Mucosa of stomach (tissue), 1 donor: ENCODE data around the gene KDM5A.

Source experiments
- H3K27me3 ChIP-seq: one replicate; pipeline ENCODE4 v1.7.0; 2013; ENCODE audit warnings: mild to moderate bottlenecking, low read length; ENCODE audit not compliant: control insufficient read depth, insufficient read depth
- H3K36me3 ChIP-seq: one replicate; pipeline ENCODE4 v1.7.0; 2013; ENCODE audit warnings: low read length; ENCODE audit not compliant: control insufficient read depth, insufficient read depth
- H3K4me1 ChIP-seq: one replicate; pipeline ENCODE4 v1.7.0; 2013; ENCODE audit warnings: mild to moderate bottlenecking, low read length; ENCODE audit not compliant: control insufficient read depth, insufficient read depth
- H3K4me3 ChIP-seq: one replicate; pipeline ENCODE4 v1.7.0; 2013; ENCODE audit warnings: low read length
- H3K9ac ChIP-seq: one replicate; pipeline ENCODE4 v1.7.0; 2013; ENCODE audit warnings: mild to moderate bottlenecking, low read length, moderate library complexity
- H3K9me3 ChIP-seq: one replicate; pipeline ENCODE4 v1.7.0; 2013; ENCODE audit warnings: mild to moderate bottlenecking, low read length, moderate library complexity; ENCODE audit not compliant: control insufficient read depth
- donor health status: Pancreatic carcinoma.

The KDM5A gene

GRCh38 chr12:293199-293598 lies 95.9 kb downstream of the KDM5A start:
- no peak overlapping the region for H3K9ac ChIP-seq
- H3K27me3 ChIP-seq, result no peaks in the 10 kb centered on the region
- peaks cover 6% of the 10 kb centered on the region for H3K4me1 ChIP-seq
- no peaks in the 10 kb centered on the region for H3K9me3 ChIP-seq
- H3K4me3 ChIP-seq, result no peak overlapping the region
- no peaks in the 10 kb centered on the region for H3K36me3 ChIP-seq

DNA sequence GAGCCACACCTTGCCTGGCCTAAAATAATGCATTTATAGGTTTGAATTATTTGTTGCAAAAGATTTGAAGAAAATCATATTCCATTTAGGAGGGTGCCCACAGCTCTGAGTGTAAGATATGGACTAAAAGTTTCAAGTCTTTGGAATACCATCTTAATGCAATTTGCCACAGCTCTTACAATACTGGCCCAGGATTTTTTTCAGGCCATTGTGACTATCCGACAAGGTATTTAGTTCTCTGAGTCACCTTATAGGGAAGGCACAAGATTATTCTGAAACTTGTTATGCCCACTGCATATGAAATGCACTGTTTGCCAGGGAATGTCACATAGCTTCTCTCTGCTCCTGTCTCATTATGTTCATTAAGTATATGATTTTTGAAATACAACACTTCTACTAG lies 96.9 kb downstream of the KDM5A start:
- Histone ChIP-seq H3K27me3 (no peaks in the 10 kb centered on the region), H3K4me3 (no peak overlapping the region), H3K4me1 (peaks cover 6% of the 10 kb centered on the region), H3K36me3 (no peaks in the 10 kb centered on the region), H3K9ac (no peak overlapping the region), H3K9me3 (no peaks in the 10 kb centered on the region)

- Histone ChIP-seq H3K9me3 (no peaks in the 10 kb centered on the region), H3K27me3 (no peaks in the 10 kb centered on the region), H3K9ac (no peak overlapping the region), H3K36me3 (no peaks in the 10 kb centered on the region), H3K4me1 (peaks cover 6% of the 10 kb centered on the region), H3K4me3 (no peak overlapping the region)
These were observed 97.9 kb downstream of the KDM5A start for GRCh38 chr12:291153-291723.

GRCh38 chr12:288687-289086 lies 100.4 kb downstream of the KDM5A start:
- Histone ChIP-seq H3K9me3 (no peaks in the 10 kb centered on the region), H3K36me3 (peaks cover 15% of the 10 kb centered on the region), H3K4me3 (no peak overlapping the region), H3K27me3 (no peaks in the 10 kb centered on the region), H3K4me1 (peaks cover 6% of the 10 kb centered on the region), H3K9ac (no peak overlapping the region)

GRCh38 chr12:286531-287300 lies 102.4 kb downstream of the KDM5A start:
- H3K9ac ChIP-seq, result no peak overlapping the region
- peaks cover 6% of the 10 kb centered on the region for H3K4me1 ChIP-seq
- no peaks in the 10 kb centered on the region for H3K27me3 ChIP-seq
- H3K36me3 ChIP-seq, result peaks cover 15% of the 10 kb centered on the region
- H3K4me3 ChIP-seq, result no peak overlapping the region
- no peaks in the 10 kb centered on the region for H3K9me3 ChIP-seq

DNA sequence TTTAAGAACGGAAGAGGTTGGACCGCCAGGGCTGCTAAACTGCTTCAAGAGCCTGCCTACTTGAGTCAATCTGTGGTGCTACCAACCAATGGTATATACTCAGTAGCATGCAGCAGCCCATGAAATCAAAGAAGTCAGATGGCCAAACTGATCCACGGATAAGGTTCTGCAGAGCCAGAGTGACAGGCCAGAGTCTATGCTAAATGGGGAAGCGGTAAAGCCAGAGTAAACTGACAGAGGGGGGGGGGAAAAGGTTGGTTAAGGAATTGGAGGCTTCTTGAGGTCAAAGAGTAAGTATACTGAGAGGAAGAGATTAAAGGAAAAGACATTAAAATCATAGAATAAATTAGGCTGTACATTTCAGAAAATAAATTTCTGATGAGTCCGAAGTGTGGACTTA lies 111.1 kb downstream of the KDM5A start:
- Histone ChIP-seq H3K4me3 (no peak overlapping the region), H3K4me1 (no peaks in the 10 kb centered on the region), H3K9me3 (no peaks in the 10 kb centered on the region), H3K27me3 (no peaks in the 10 kb centered on the region), H3K36me3 (no peaks in the 10 kb centered on the region), H3K9ac (no peak overlapping the region)

GRCh38 chr12:275812-276211 lies 113.3 kb downstream of the KDM5A start:
- no peaks in the 10 kb centered on the region for H3K9me3 ChIP-seq
- H3K4me3 ChIP-seq, result no peak overlapping the region
- no peaks in the 10 kb centered on the region for H3K4me1 ChIP-seq
- no peaks in the 10 kb centered on the region for H3K36me3 ChIP-seq
- H3K27me3 ChIP-seq, result no peaks in the 10 kb centered on the region
- no peak overlapping the region for H3K9ac ChIP-seq

- Histone ChIP-seq H3K9me3 (no peaks in the 10 kb centered on the region), H3K27me3 (peaks cover 5% of the 10 kb centered on the region), H3K4me1 (no peaks in the 10 kb centered on the region), H3K4me3 (no peak overlapping the region), H3K36me3 (no peaks in the 10 kb centered on the region), H3K9ac (no peak overlapping the region)
These were observed 115.7 kb downstream of the KDM5A start for GRCh38 chr12:273382-273781.

- Histone ChIP-seq H3K9ac (no peak overlapping the region), H3K27me3 (peaks cover 8% of the 10 kb centered on the region), H3K4me3 (no peak overlapping the region), H3K36me3 (no peaks in the 10 kb centered on the region), H3K9me3 (no peaks in the 10 kb centered on the region), H3K4me1 (no peaks in the 10 kb centered on the region)
These were observed 116.2 kb downstream of the KDM5A start for GRCh38 chr12:272942-273341.

- H3K27me3 ChIP-seq, result peaks cover 23% of the 10 kb centered on the region
- no peaks in the 10 kb centered on the region for H3K36me3 ChIP-seq
- no peaks in the 10 kb centered on the region for H3K4me1 ChIP-seq
- H3K4me3 ChIP-seq, result no peak overlapping the region
- H3K9ac ChIP-seq, result no peak overlapping the region
- no peaks in the 10 kb centered on the region for H3K9me3 ChIP-seq
These were observed 118.0 kb downstream of the KDM5A start for GRCh38 chr12:271161-271560.

GRCh38 chr12:269191-269590 lies 119.9 kb downstream of the KDM5A start:
- no peaks in the 10 kb centered on the region for H3K36me3 ChIP-seq
- H3K9ac ChIP-seq, result no peak overlapping the region
- peaks cover 23% of the 10 kb centered on the region for H3K27me3 ChIP-seq
- no peaks in the 10 kb centered on the region for H3K4me1 ChIP-seq
- H3K9me3 ChIP-seq, result no peaks in the 10 kb centered on the region
- H3K4me3 ChIP-seq, result no peak overlapping the region

DNA sequence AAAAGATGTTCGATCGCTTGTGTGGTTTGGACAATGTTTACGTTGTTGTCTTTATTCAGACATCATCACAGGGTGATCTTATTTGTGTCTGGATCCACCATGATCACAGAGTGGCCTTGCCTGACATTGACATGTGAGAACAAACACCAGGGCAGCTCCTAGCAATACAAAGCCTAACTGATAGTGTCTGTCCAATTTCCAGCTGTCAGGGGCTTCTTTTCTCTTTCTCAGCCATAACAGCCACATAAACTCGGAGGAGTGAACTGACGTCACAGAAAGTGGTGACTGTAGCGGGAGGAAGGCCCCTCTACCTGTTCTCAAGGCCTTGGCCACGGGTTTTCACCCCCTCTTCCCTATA lies 120.7 kb downstream of the KDM5A start:
- Histone ChIP-seq H3K9me3 (no peaks in the 10 kb centered on the region), H3K36me3 (no peaks in the 10 kb centered on the region), H3K4me3 (no peak overlapping the region), H3K4me1 (no peaks in the 10 kb centered on the region), H3K9ac (no peak overlapping the region), H3K27me3 (peaks cover 28% of the 10 kb centered on the region)
